Thyroid gland (tissue), 4 donors: Measurements from ENCODE around the gene OPALIN.

Experiments used
- POLR2A ChIP-seq, 2 donors: fragments of 450-650 bp; IDR thresholded peaks; one replicate each; pipeline ENCODE4 v1.6.1; 2017; ENCODE audit warnings: antibody characterized with exemption in 2 of 2, mild to moderate bottlenecking in 2 of 2, moderate library complexity in 1 of 2
- TF ChIP-seq, protein P1 (sequence below), 6 experiments: fragments of 200-600 bp in 3 of 6; fragments of 450-650 bp in 3 of 6; sonication (generic) in 3 of 6; IDR thresholded peaks; one replicate each; pipeline ENCODE4 v1.5.1; 2016 to 2019; ENCODE audit warnings: antibody characterized with exemption in 6 of 6, mild to moderate bottlenecking in 2 of 6, inconsistent platforms in 1 of 6, moderate library complexity in 1 of 6

DNA sequence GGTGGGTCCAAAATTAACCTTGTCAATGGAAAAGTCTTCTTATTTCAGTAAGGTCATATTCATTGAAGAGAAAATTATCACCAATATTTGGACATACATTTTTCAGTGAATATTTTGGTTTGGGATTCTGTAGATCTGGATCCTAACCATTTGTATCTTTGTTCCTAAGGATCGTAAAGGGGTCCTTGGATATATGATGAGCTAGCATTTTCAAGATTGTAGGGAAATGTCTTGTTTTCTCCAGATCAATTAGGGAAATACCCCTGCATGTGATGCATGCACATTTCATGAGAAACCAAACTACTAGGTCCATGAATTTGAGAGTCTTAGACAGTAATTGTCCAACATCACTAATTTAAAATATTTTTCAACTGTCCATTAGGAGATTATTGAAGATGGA lies 36.5 kb downstream of the OPALIN start:
- TF ChIP-seq, protein P1, sequence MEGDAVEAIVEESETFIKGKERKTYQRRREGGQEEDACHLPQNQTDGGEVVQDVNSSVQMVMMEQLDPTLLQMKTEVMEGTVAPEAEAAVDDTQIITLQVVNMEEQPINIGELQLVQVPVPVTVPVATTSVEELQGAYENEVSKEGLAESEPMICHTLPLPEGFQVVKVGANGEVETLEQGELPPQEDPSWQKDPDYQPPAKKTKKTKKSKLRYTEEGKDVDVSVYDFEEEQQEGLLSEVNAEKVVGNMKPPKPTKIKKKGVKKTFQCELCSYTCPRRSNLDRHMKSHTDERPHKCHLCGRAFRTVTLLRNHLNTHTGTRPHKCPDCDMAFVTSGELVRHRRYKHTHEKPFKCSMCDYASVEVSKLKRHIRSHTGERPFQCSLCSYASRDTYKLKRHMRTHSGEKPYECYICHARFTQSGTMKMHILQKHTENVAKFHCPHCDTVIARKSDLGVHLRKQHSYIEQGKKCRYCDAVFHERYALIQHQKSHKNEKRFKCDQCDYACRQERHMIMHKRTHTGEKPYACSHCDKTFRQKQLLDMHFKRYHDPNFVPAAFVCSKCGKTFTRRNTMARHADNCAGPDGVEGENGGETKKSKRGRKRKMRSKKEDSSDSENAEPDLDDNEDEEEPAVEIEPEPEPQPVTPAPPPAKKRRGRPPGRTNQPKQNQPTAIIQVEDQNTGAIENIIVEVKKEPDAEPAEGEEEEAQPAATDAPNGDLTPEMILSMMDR (IDR thresholded peaks at IDR 0.05), result no peak
- no peak for TF ChIP-seq POLR2A (IDR thresholded peaks at IDR 0.05)
